Measurements from ENCODE around the gene GLA.

The GLA gene

DNA sequence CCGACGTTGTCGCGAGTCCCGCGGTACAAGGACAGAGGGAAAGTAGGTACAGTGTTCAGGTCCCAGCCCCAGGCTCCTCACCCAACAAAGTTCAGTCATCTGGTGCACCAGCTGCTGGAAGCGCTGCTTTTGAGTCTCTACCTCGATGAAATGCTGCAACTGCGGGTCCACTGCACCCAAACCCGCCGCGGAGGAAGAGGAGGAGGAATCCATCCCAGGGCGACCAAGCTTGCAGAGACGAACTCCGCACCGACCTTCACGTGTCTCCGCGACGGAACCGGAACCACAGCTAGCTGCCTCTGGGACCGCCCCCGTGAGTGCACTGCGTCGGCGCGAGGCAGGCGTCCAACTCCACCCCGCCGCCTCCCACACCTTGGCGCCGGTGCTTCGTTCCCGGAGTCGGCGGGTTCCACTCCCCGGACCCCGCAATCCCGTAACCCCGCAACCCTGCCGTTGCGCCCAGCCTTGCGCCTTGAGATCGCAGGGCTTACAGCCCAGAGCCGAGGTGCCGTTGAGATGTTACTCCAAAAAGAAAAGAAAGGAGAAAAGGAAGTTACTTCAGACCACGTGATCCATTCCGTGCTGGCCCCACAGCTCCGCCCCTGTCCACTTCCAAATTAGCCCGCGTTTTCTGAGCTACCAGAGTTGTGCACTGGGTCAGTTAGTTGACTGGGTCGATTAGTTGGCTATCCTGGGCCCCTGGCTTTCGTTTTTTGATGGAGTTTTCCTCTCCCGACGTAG lies 59.1 kb downstream of the GLA start, which contains the start of gene TIMM8A:
Gene TIMM8A, minus strand, starts transcription at position 291 of the 741 bp plus-strand sequence. Its CDS starts 78 bp downstream, at position 213.
- peak; percentile 90 for DNase-seq

DNA sequence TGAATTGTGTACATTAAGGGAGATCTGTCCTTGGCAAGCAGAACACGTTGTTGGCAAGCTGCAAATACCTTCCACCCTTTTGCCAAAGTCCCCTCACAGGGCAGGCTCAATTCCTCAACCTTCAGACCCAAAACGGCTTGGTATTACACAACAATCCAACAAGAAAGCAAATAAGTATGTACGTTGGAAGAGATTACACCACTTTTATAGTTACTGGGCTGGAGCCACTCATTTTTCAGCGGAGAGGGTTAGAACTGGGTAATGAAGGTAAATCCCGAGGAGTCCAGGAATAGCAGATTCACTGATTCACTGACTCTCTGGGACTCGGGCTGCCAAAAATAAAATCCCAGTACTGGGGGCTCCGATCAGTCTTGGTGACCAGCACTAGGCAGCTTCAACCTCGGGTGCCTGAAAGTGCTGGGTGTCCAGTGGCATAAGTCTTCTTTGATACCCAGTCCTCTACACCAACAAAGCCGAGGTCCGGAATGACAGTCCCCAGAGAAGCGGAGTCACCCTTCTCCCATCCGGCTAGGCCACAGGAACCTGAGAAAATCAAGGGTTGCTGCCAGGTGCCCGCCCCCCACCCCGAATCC lies 59.8 kb downstream of the GLA start:
- DNase-seq = peak; percentile 33

Data from OCI-M1 (cell line).